CD4-positive, alpha-beta T cell (primary cell): ENCODE data around the gene ERP44. TPM values are rescaled to one million over a fixed set of nuclear protein-coding genes. Genes with fewer than 3 reads are reported as not detected.

Experiments used
- ATAC-seq: fragments of 200-7000 bp; cut with Tn5 transposase; one replicate; pipeline ENCODE4 v1.10.0; 2022; ENCODE audit warnings: mild to moderate bottlenecking; ENCODE audit not compliant: poor library complexity
- CTCF ChIA-PET: fragments of 350-600 bp; sonication (Branson Sonifier 250); formaldehyde crosslinking; loops from one replicate; lab custom pipeline; 2021; ENCODE audit warnings: antibody characterized with exemption, inconsistent platforms; lab: Charles Lee
- POLR2A ChIA-PET: fragments of 350-600 bp; sonication (Branson Sonifier 250); formaldehyde crosslinking; loops from one replicate; lab custom pipeline; 2021; ENCODE audit warnings: antibody characterized with exemption, inconsistent platforms; lab: Charles Lee
- DNase-seq, 14 experiments: peaks; one replicate each; pipeline ENCODE4 v3.0.0-alpha.2; 2013 to 2020; ENCODE audit warnings: mixed read lengths in 2 of 14
- H3K27ac ChIP-seq, 2 donors: one replicate each; pipeline versions ENCODE4 v1.5.1 to v1.7.0; 2013; ENCODE audit warnings: low read length in 2 of 2, low read depth in 1 of 2, mild to moderate bottlenecking in 1 of 2
- H3K27me3 ChIP-seq, 2 experiments: 1 replicate in 1 of 2; 2 replicates in 1 of 2; pipeline versions ENCODE4 v1.6.1 to v1.7.0; 2013; ENCODE audit warnings: low read length in 2 of 2, control low read depth in 1 of 2, mild to moderate bottlenecking in 1 of 2, moderate library complexity in 1 of 2; ENCODE audit not compliant: insufficient read depth in 2 of 2, control insufficient read depth in 1 of 2
- H3K36me3 ChIP-seq: one replicate; pipeline ENCODE4 v1.6.1; 2013; ENCODE audit warnings: low read length, control low read depth; ENCODE audit not compliant: insufficient read depth
- H3K4me1 ChIP-seq: one replicate; pipeline ENCODE4 v1.6.1; 2013; ENCODE audit warnings: low read length, control low read depth; ENCODE audit not compliant: insufficient read depth
- H3K4me3 ChIP-seq: one replicate; pipeline ENCODE4 v1.5.1; 2013; ENCODE audit warnings: mild to moderate bottlenecking, low read length, moderate library complexity
- H3K9me3 ChIP-seq, 2 experiments: 1 replicate in 1 of 2; 2 replicates in 1 of 2; pipeline versions ENCODE4 v1.6.1 to v1.7.0; 2013; ENCODE audit warnings: low read length in 2 of 2, mild to moderate bottlenecking in 2 of 2, control low read depth in 1 of 2, moderate library complexity in 1 of 2; ENCODE audit not compliant: control insufficient read depth in 1 of 2, insufficient read depth in 1 of 2
- H3K27ac Mint-ChIP-seq: one replicate; pipeline ENCODE4 v1.8.0; 2020; ENCODE audit warnings: mixed read lengths
- H3K27me3 Mint-ChIP-seq: one replicate; pipeline ENCODE4 v1.8.0; 2021; ENCODE audit warnings: mixed read lengths
- H3K36me3 Mint-ChIP-seq: one replicate; pipeline ENCODE4 v1.8.0; 2021; ENCODE audit warnings: low read depth, mixed read lengths
- H3K4me1 Mint-ChIP-seq: one replicate; pipeline ENCODE4 v1.8.0; 2021; ENCODE audit warnings: low read depth, mixed read lengths
- H3K4me3 Mint-ChIP-seq: one replicate; pipeline ENCODE4 v1.8.0; 2020; ENCODE audit warnings: mild to moderate bottlenecking, mixed read lengths
- H3K9me3 Mint-ChIP-seq: one replicate; pipeline ENCODE4 v1.8.0; 2020; ENCODE audit warnings: mixed read lengths
- intact Hi-C, 2 experiments: fragments of 100-400 bp; cut with DNase I in 1 of 2; cut with micrococcal nuclease in 1 of 2; formaldehyde crosslinking; loops; one replicate each; pipeline versions ENCODE4 v1.15.1 to v1.9.0; 2023 to 2025; cut with DNase I, micrococcal nuclease
- total RNA-seq, 174 experiments: library from RNA in 2 of 174; stranded (reverse) in 2 of 174; gene quantifications; one replicate each; pipeline ENCODE4 v1.2.3 and lab custom pipeline; 2021 to 2026
- TF ChIP-seq, protein P1 (sequence below): fragments of 200-600 bp; IDR thresholded peaks from one replicate; pipeline ENCODE4 v1.8.0; 2022; ENCODE audit warnings: antibody characterized with exemption, mild to moderate bottlenecking

ERP44 gene
- total RNA-seq, 2 experiments from 2014 or later = 6.8 to 7.1 TPM

DNA sequence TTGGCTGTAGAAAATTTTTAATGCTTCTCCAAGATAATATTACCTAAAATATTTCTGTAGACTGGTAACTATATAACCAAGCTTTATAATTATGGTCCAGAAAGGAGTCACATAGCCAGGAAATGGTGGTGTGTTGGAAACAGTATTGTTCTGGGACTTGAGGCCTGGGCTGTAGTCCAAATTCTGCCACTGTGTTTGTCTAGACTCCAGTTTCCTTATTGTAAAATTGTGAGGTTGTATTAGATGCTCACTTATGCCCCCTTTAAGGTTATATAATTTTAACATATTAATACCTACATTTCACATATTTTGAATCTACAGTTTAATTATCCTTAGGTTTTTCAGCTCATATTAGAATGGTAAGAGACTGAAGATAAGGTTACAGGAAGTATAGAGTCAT is 149.9 kb downstream of the ERP44 start:
- no peaks in the 10 kb centered on the region for H3K4me1 ChIP-seq
- no peak for DNase-seq
- H3K36me3 ChIP-seq = peaks cover 18% of the 10 kb centered on the region
- no peaks in the 10 kb centered on the region for H3K27me3 ChIP-seq
- Mint-ChIP-seq H3K4me1 (peaks cover 28% of the 10 kb centered on the region), H3K4me3 (no peak overlapping the region), H3K27me3 (no peaks in the 10 kb centered on the region), H3K9me3 (no peaks in the 10 kb centered on the region), H3K27ac (no peak overlapping the region), H3K36me3 (peaks cover 45% of the 10 kb centered on the region)
- intact Hi-C loops = no loop called here
- TF ChIP-seq, protein P1, sequence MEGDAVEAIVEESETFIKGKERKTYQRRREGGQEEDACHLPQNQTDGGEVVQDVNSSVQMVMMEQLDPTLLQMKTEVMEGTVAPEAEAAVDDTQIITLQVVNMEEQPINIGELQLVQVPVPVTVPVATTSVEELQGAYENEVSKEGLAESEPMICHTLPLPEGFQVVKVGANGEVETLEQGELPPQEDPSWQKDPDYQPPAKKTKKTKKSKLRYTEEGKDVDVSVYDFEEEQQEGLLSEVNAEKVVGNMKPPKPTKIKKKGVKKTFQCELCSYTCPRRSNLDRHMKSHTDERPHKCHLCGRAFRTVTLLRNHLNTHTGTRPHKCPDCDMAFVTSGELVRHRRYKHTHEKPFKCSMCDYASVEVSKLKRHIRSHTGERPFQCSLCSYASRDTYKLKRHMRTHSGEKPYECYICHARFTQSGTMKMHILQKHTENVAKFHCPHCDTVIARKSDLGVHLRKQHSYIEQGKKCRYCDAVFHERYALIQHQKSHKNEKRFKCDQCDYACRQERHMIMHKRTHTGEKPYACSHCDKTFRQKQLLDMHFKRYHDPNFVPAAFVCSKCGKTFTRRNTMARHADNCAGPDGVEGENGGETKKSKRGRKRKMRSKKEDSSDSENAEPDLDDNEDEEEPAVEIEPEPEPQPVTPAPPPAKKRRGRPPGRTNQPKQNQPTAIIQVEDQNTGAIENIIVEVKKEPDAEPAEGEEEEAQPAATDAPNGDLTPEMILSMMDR = no peak
- ChIA-PET POLR2A (no interaction called here), CTCF (interaction anchor here (1.9 kb wide), 1 partner anchor 18 kb away, joined by 5 read pairs; no protein-coding TSS in a partner anchor)
- H3K4me3 ChIP-seq = no peak overlapping the region
- H3K27ac ChIP-seq = no peak overlapping the region
- ATAC-seq = no peak
- no peaks in the 10 kb centered on the region for H3K9me3 ChIP-seq

DNA sequence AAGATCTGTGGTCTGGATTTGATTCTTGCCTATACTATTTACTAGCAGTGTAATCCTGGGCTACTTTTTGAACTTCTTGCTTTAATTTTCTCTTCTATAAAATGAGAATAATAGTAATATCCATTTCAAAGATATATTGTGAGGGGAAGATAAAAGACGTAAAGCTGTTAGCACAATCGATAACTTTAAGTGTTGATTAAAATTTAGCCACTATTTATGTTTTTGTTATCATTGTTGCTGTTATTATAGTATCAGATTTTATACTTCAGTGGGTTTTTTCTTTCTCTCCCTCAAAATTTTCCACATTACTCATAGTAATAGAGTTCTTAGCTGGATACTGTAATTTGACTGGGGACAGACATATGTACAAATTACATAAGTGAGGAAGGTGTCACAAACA is 150.3 kb downstream of the ERP44 start:
- H3K27ac ChIP-seq = no peak overlapping the region
- DNase-seq (no peak), ATAC-seq (no peak)
- H3K9me3 ChIP-seq = no peaks in the 10 kb centered on the region
- ChIA-PET CTCF (interaction anchor here (1.7 to 2.0 kb wide), 3 partner anchors 15 to 124 kb away, joined by 4 to 5 read pairs (median 5); no protein-coding TSS in a partner anchor), POLR2A (no interaction called here)
- H3K4me3 ChIP-seq = no peak overlapping the region
- Mint-ChIP-seq H3K4me3 (no peak overlapping the region), H3K27me3 (no peaks in the 10 kb centered on the region), H3K27ac (no peak overlapping the region), H3K36me3 (peaks cover 45% of the 10 kb centered on the region), H3K4me1 (peaks cover 28% of the 10 kb centered on the region), H3K9me3 (no peaks in the 10 kb centered on the region)
- intact Hi-C loops = no loop called here
- no peaks in the 10 kb centered on the region for H3K27me3 ChIP-seq
- no peaks in the 10 kb centered on the region for H3K4me1 ChIP-seq
- peaks cover 14% of the 10 kb centered on the region for H3K36me3 ChIP-seq
- TF ChIP-seq, protein P1 = no peak

DNA sequence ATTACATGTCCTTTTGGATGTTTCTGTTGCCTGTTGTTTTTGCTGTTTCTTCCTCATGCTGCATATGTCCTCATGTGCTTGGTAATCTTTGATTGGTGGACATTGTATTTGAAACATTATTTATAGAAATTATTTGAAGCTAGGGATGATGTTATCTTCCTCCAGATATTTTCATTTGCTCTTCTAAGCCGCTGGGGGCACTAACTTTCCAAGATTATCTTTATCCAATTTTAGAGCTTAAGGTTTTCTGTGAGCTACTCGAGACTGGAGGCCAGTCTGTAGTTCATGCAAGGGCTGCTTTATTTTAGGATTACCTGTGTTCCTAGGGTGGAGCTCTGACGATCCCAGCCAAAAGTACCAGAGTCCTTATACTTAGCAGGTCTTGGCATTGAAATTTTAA is 151.4 kb downstream of the ERP44 start:
- no peak overlapping the region for H3K27ac Mint-ChIP-seq
- TF ChIP-seq, protein P1 = no peak

More for the DNA sequence above, 151.4 kb downstream of the ERP44 start:
- Histone ChIP-seq H3K9me3 (no peaks in the 10 kb centered on the region), H3K4me1 (no peaks in the 10 kb centered on the region), H3K36me3 (peaks cover 14% of the 10 kb centered on the region), H3K4me3 (no peak overlapping the region), H3K27me3 (no peaks in the 10 kb centered on the region), H3K27ac (no peak overlapping the region)
- DNase-seq (no peak), ATAC-seq (no peak)
- intact Hi-C loops = no loop called here
- Mint-ChIP-seq H3K36me3 (peaks cover 47% of the 10 kb centered on the region), H3K4me1 (peaks cover 24% of the 10 kb centered on the region), H3K9me3 (no peaks in the 10 kb centered on the region), H3K4me3 (no peak overlapping the region), H3K27me3 (no peaks in the 10 kb centered on the region)
- CTCF ChIA-PET = interaction anchor here (0.8 to 2.0 kb wide), 4 partner anchors 13 to 123 kb away, joined by 3 to 5 read pairs (median 4); no protein-coding TSS in a partner anchor
- POLR2A ChIA-PET = interaction anchor here (0.6 kb wide), 1 partner anchor 69 kb away, joined by 4 read pairs; no protein-coding TSS in a partner anchor
